WTC11 (cell line): Measurements from ENCODE around the gene INTS4. TPM values are rescaled to one million over a fixed set of nuclear protein-coding genes. Genes with fewer than 3 reads are reported as not detected.
"Not testable (repeated sequence)": the region's sequence is repeated elsewhere in the genome, so short reads cannot be mapped to it uniquely, and the experiment has no call there.

Source experiments
- ATAC-seq: fragments of 200-7000 bp; cut with Tn5 transposase; 2 replicates; pipeline ENCODE4 v1.10.0; 2021; ENCODE audit warnings: mild to moderate bottlenecking, moderate library complexity
- CTCF ChIA-PET: fragments of 300-600 bp; sonication (Branson Sonifier 250); formaldehyde crosslinking; loops from one replicate; lab custom pipeline; 2021; ENCODE audit warnings: antibody characterized with exemption; lab: Charles Lee
- POLR2A ChIA-PET: fragments of 350-600 bp; sonication (Branson Sonifier 250); formaldehyde crosslinking; loops from one replicate; lab custom pipeline; 2021; ENCODE audit warnings: antibody characterized with exemption; lab: Charles Lee
- DNase-seq: peaks from one replicate; pipeline ENCODE4 v3.0.0; 2021; ENCODE audit warnings: low spot score
- H3K27ac Mint-ChIP-seq: 2 replicates; pipeline ENCODE4 v1.8.0; 2021; ENCODE audit warnings: mixed read lengths
- H3K27me3 Mint-ChIP-seq: 2 replicates; pipeline ENCODE4 v1.8.0; 2021; ENCODE audit warnings: low read depth, mild to moderate bottlenecking, moderate library complexity, mixed read lengths
- H3K36me3 Mint-ChIP-seq: 2 replicates; pipeline ENCODE4 v1.8.0; 2021; ENCODE audit warnings: mixed read lengths
- H3K4me1 Mint-ChIP-seq: 2 replicates; pipeline ENCODE4 v1.8.0; 2022; ENCODE audit warnings: mixed read lengths
- H3K4me3 Mint-ChIP-seq: 2 replicates; pipeline ENCODE4 v1.8.0; 2021; ENCODE audit warnings: mild to moderate bottlenecking, moderate library complexity, mixed read lengths
- H3K9me3 Mint-ChIP-seq: 2 replicates; pipeline ENCODE4 v1.8.0; 2021; ENCODE audit warnings: mixed read lengths
- ARID4B ChIP-seq: sonication (generic); formaldehyde crosslinking; IDR thresholded peaks from 2 replicates; pipeline ENCODE4 v1.8.0; 2023; ENCODE audit warnings: missing genetic modification reagents, mild to moderate bottlenecking, borderline replicate concordance
- FOXJ3 ChIP-seq: sonication (generic); formaldehyde crosslinking; IDR thresholded peaks from 2 replicates; pipeline ENCODE4 v1.9.0; 2021; ENCODE audit warnings: missing genetic modification reagents, mild to moderate bottlenecking, borderline replicate concordance
- HMGA2 ChIP-seq: fragments of 250-450 bp; sonication (Bioruptor Pico); IDR thresholded peaks from 2 replicates; pipeline ENCODE4 v1.4.0; 2021; ENCODE audit warnings: mild to moderate bottlenecking, moderate library complexity
- HMGXB4 ChIP-seq: sonication (generic); formaldehyde crosslinking; IDR thresholded peaks from 2 replicates; pipeline ENCODE4 v1.8.1; 2023; ENCODE audit warnings: mild to moderate bottlenecking, moderate library complexity, missing genetic modification reagents
- MAX ChIP-seq: sonication (generic); formaldehyde crosslinking; IDR thresholded peaks from 2 replicates; pipeline ENCODE4 v1.8.0; 2022; ENCODE audit warnings: mild to moderate bottlenecking, missing genetic modification reagents
- TP53 ChIP-seq: sonication (generic); formaldehyde crosslinking; IDR thresholded peaks from 2 replicates; pipeline ENCODE4 v1.8.1; 2023; ENCODE audit warnings: mild to moderate bottlenecking, missing genetic modification reagents
- ZNF121 ChIP-seq: sonication (generic); formaldehyde crosslinking; IDR thresholded peaks from 2 replicates; pipeline ENCODE4 v1.8.0; 2023; ENCODE audit warnings: missing genetic modification reagents
- ZNF232 ChIP-seq: sonication (generic); formaldehyde crosslinking; IDR thresholded peaks from 2 replicates; pipeline ENCODE4 v1.8.0; 2022; ENCODE audit warnings: mild to moderate bottlenecking, missing genetic modification reagents
- total RNA-seq: library from RNA; stranded (reverse); gene quantifications from 3 replicates; pipeline ENCODE4 v1.2.3, GENCODE V29; 2021

Gene INTS4
- total RNA-seq, 1 experiment from 2014 or later, result 34.2 TPM

GRCh38 chr11:77999446-78000030 is 5.1 kb upstream of the INTS4 start (continued):
- no peak for TF ChIP-seq ARID4B (CRISPR knock-in tag)
- no peak for TF ChIP-seq HMGA2 (CRISPR knock-in tag)
- TF ChIP-seq, all 79 proteins: peak for 0

GRCh38 chr11:77993902-77994301 is 566 bp downstream of the INTS4 start:
- POLR2A ChIA-PET, result interaction anchor here (0.8 to 1.6 kb wide), 2 partner anchors 86 to 145 kb away, joined by 3 to 6 read pairs; partner anchors contain the start of genes ALG8 and NDUFC2
- DNase-seq, result no peak
- peak overlapping the region; percentile 96 for H3K27ac Mint-ChIP-seq

GRCh38 chr11:77990981-77991380 is 3.5 kb downstream of the INTS4 start:
- DNase-seq (no peak), ATAC-seq (no peak)
- CTCF ChIA-PET, result no interaction called here
- no peak for TF ChIP-seq TP53
- Mint-ChIP-seq H3K27me3 (no peaks in the 10 kb centered on the region), H3K4me3 (no peak overlapping the region), H3K4me1 (peaks cover 12% of the 10 kb centered on the region), H3K9me3 (0 out of 2 replicates have a peak, but pooled peaks cover 4% of the 10 kb centered on the region), H3K36me3 (peaks cover 26% of the 10 kb centered on the region), H3K27ac (no peak overlapping the region)
- POLR2A ChIA-PET, result no interaction called here

More at GRCh38 chr11:77993902-77994301, 566 bp downstream of the INTS4 start:
- Mint-ChIP-seq H3K9me3 (no peaks in the 10 kb centered on the region), H3K36me3 (peaks cover 5% of the 10 kb centered on the region), H3K4me3 (peak overlapping the region; percentile 98), H3K27me3 (no peaks in the 10 kb centered on the region)
- ATAC-seq, result no peak
- TF ChIP-seq ZNF232 (no peak), HMGXB4 (CRISPR knock-in tag) (no peak), ZNF121 (CRISPR knock-in tag) (no peak)
- TF ChIP-seq, all 79 proteins: peak for 0
- peaks cover 12% of the 10 kb centered on the region for H3K4me1 Mint-ChIP-seq
- CTCF ChIA-PET, result interaction anchor here (0.6 to 2.5 kb wide), 6 partner anchors 11 to 85 kb away, joined by 3 to 23 read pairs (median 4); no protein-coding TSS in a partner anchor

- H3K27me3 Mint-ChIP-seq, ATAC-seq, POLR2A ChIA-PET, H3K4me1 Mint-ChIP-seq, CTCF ChIA-PET, H3K4me3 Mint-ChIP-seq, H3K9me3 Mint-ChIP-seq, DNase-seq, H3K27ac Mint-ChIP-seq: not testable (repeated sequence)
- peaks cover 30% of the 10 kb centered on the region for H3K36me3 Mint-ChIP-seq
Observed at GRCh38 chr11:77986456-77986855, 8.0 kb downstream of the INTS4 start.

GRCh38 chr11:77981346-77981947 is 13.0 kb downstream of the INTS4 start:
- DNase-seq (no peak), ATAC-seq (no peak)
- H3K4me1 Mint-ChIP-seq, result no peaks in the 10 kb centered on the region
- H3K36me3 Mint-ChIP-seq, result peaks cover 26% of the 10 kb centered on the region
- no peak overlapping the region for H3K27ac Mint-ChIP-seq
- H3K9me3 Mint-ChIP-seq, result 0 out of 2 replicates have a peak, but pooled peaks cover 5% of the 10 kb centered on the region
- ChIA-PET CTCF (interaction anchor here (0.7 kb wide), 1 partner anchor 439 kb away, joined by 3 read pairs; no protein-coding TSS in a partner anchor), POLR2A (no interaction called here)
- no peak overlapping the region for H3K4me3 Mint-ChIP-seq
- no peaks in the 10 kb centered on the region for H3K27me3 Mint-ChIP-seq
- no peak for TF ChIP-seq FOXJ3 (CRISPR knock-in tag)
- no peak for TF ChIP-seq MAX (CRISPR knock-in tag)
